Common myeloid progenitor, CD34-positive (primary cell): ENCODE data around the gene LRP8.

Source experiments
- CTCF ChIA-PET: fragments of 350-600 bp; sonication (Branson Sonifier 250); formaldehyde crosslinking; loops from one replicate; lab custom pipeline; 2021; ENCODE audit warnings: antibody characterized with exemption; lab: Charles Lee
- POLR2A ChIA-PET: fragments of 350-600 bp; sonication (Branson Sonifier 250); formaldehyde crosslinking; loops from one replicate; lab custom pipeline; 2021; ENCODE audit warnings: antibody characterized with exemption; lab: Charles Lee
- DNase-seq, 3 donors: peaks; one replicate each; pipeline versions ENCODE4 v3.0.0 to v3.0.0-alpha.2; 2013
- H3K27ac ChIP-seq, 2 experiments: 1 replicate in 1 of 2; 2 replicates in 1 of 2; pipeline ENCODE4 v1.7.0; 2013; ENCODE audit warnings: inconsistent platforms in 2 of 2, low read length in 2 of 2, mild to moderate bottlenecking in 2 of 2, low read depth in 1 of 2, moderate library complexity in 1 of 2; ENCODE audit not compliant: severe bottlenecking in 2 of 2, insufficient read depth in 1 of 2, poor library complexity in 1 of 2
- H3K27me3 ChIP-seq, 5 experiments: replicated peaks in 2 of 5; 1 replicate in 3 of 5; 2 replicates in 2 of 5; pipeline versions ENCODE4 v1.6.1 to v1.7.0; 2013; ENCODE audit warnings: low read length in 4 of 5, mild to moderate bottlenecking in 2 of 5, moderate library complexity in 2 of 5, inconsistent platforms in 1 of 5; ENCODE audit not compliant: insufficient read depth in 5 of 5, control insufficient read depth in 4 of 5
- H3K36me3 ChIP-seq, 4 experiments: 1 replicate in 2 of 4; 2 replicates in 2 of 4; pipeline versions ENCODE4 v1.6.1 to v1.7.0; 2013; ENCODE audit warnings: low read length in 3 of 4, control low read depth in 1 of 4, mild to moderate bottlenecking in 1 of 4; ENCODE audit not compliant: control insufficient read depth in 4 of 4, insufficient read depth in 4 of 4
- H3K4me1 ChIP-seq, 4 experiments: 1 replicate in 3 of 4; 2 replicates in 1 of 4; pipeline versions ENCODE4 v1.6.1 to v1.7.1; 2013; ENCODE audit warnings: low read length in 3 of 4, mild to moderate bottlenecking in 3 of 4, control low read depth in 1 of 4, inconsistent platforms in 1 of 4, moderate library complexity in 1 of 4; ENCODE audit not compliant: control insufficient read depth in 4 of 4, insufficient read depth in 4 of 4; ENCODE audit errors: control extremely low read depth in 1 of 4
- H3K4me3 ChIP-seq, 7 experiments: 1 replicate in 4 of 7; 2 replicates in 3 of 7; pipeline versions ENCODE4 v1.5.1 to v1.7.0; 2013; ENCODE audit warnings: mild to moderate bottlenecking in 7 of 7, low read length in 6 of 7, moderate library complexity in 6 of 7, inconsistent platforms in 2 of 7, low read depth in 2 of 7, control low read depth in 1 of 7; ENCODE audit not compliant: insufficient read depth in 4 of 7, control insufficient read depth in 1 of 7; ENCODE audit errors: extremely low read depth in 1 of 7
- H3K9me3 ChIP-seq, 5 experiments: 1 replicate in 4 of 5; 2 replicates in 1 of 5; pipeline versions ENCODE4 v1.6.1 to v1.7.1; 2013; ENCODE audit warnings: low read length in 4 of 5, mild to moderate bottlenecking in 2 of 5, inconsistent platforms in 1 of 5, low read depth in 1 of 5, moderate library complexity in 1 of 5; ENCODE audit not compliant: control insufficient read depth in 4 of 5, insufficient read depth in 2 of 5; ENCODE audit errors: control extremely low read depth in 1 of 5
- WGBS: methylation state at CpG from one replicate; pipeline ENCODE4 v1.1.5; 2013; ENCODE audit not compliant: insufficient coverage; 5-methylcytosine and 5-hydroxymethylcytosine counted together

LRP8 gene

GRCh38 chr1:53315456-53316423, 12.1 kb downstream of the LRP8 start:
- ChIA-PET POLR2A (interaction anchor here (1.6 kb wide), 1 partner anchor 11 kb away, joined by 3 read pairs; no protein-coding TSS in a partner anchor), CTCF (interaction anchor here (1.0 to 10.2 kb wide), 6 partner anchors 10 to 158 kb away, joined by 3 to 79 read pairs (median 4); no protein-coding TSS in a partner anchor)
- Histone ChIP-seq H3K27me3 (no peaks in the 10 kb centered on the region), H3K27ac (peak overlapping the region in 1 of 2 experiments; percentile 28), H3K4me3 (peak overlapping the region in 2 of 7 experiments; percentile 29 to 39), H3K9me3 (no peaks in the 10 kb centered on the region), H3K4me1 (peaks cover 0 to 92% (median 57%) of the 10 kb centered on the region in 4 experiments), H3K36me3 (peaks cover 0 to 90% (median 6%) of the 10 kb centered on the region in 4 experiments)
- WGBS, result 61% methylated on average over 10 of the region's 10 CpGs
- DNase-seq, result peak; percentile 17 to 32 (median 19)

- Histone ChIP-seq H3K4me3 (no peak overlapping the region), H3K27ac (no peak overlapping the region), H3K4me1 (peaks cover 0 to 91% (median 56%) of the 10 kb centered on the region in 4 experiments), H3K9me3 (no peaks in the 10 kb centered on the region), H3K36me3 (peaks cover 0 to 90% (median 5%) of the 10 kb centered on the region in 4 experiments), H3K27me3 (no peaks in the 10 kb centered on the region)
- ChIA-PET CTCF (interaction anchor here (1.7 to 10.2 kb wide), 2 partner anchors 25 to 37 kb away, joined by 4 to 79 read pairs; no protein-coding TSS in a partner anchor), POLR2A (no interaction called here)
- 100% methylated on average over 2 of the region's 3 CpGs for WGBS
- DNase-seq, result no peak
Observed at GRCh38 chr1:53315046-53315445, 12.8 kb downstream of the LRP8 start.

DNA sequence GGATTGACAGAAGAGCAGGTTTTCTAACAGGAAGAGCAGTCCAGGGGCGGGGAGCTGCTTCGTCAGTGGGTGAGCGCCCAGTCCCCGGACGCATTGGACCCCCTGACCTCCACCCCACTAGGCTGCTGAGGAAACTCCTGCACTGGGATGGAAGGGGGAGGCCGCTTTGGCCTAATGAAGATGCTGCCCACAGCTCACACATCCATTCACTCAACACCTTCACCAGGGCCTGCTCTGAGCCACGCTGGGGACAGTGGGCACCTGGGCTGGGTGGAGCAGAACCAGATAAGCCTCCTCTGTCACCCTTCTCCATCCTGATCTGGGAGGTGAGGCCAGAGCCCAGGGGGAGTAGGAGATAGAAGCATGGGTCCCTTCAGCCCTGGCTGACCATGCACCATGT, 13.3 kb downstream of the LRP8 start:
- Histone ChIP-seq H3K27ac (no peak overlapping the region), H3K4me1 (peaks cover 0 to 90% (median 54%) of the 10 kb centered on the region in 4 experiments), H3K4me3 (no peak overlapping the region), H3K9me3 (no peaks in the 10 kb centered on the region), H3K36me3 (peaks cover 0 to 90% (median 4%) of the 10 kb centered on the region in 4 experiments), H3K27me3 (no peaks in the 10 kb centered on the region)
- POLR2A ChIA-PET, result no interaction called here
- no peak for DNase-seq
- CTCF ChIA-PET, result no interaction called here
- WGBS, result 84% methylated on average over 3 of the region's 7 CpGs

DNA sequence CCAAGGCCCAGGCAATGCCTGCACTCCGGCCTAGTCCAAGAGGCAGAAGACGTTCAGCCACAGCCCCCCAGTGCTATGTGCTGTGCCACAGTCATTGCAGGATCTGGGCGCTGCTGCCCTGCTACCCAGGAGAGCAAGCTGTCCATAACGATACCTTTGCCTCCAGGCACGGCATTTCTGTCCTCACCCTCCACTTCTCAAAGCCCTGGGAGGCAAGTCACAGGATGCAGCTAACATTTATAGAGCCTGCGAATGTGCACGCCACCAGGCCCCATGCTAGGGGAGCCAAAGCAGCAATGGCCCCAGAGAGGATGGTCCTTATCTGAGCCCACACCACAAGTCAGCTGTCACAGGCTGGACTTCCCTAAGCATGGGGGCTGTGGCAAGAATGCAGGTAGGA, 13.8 kb downstream of the LRP8 start:
- Histone ChIP-seq H3K4me3 (no peak overlapping the region), H3K4me1 (peaks cover 0 to 86% (median 54%) of the 10 kb centered on the region in 4 experiments), H3K27me3 (no peaks in the 10 kb centered on the region), H3K36me3 (peaks cover 0 to 90% (median 3%) of the 10 kb centered on the region in 4 experiments), H3K9me3 (no peaks in the 10 kb centered on the region), H3K27ac (no peak overlapping the region)
- CTCF ChIA-PET, result no interaction called here
- 95% methylated on average over 7 of the region's 7 CpGs for WGBS
- no peak for DNase-seq
- POLR2A ChIA-PET, result no interaction called here

- POLR2A ChIA-PET, result no interaction called here
- H3K27ac ChIP-seq, result no peak overlapping the region
- H3K27me3 ChIP-seq, result no peaks in the 10 kb centered on the region
- peaks cover 0 to 83% (median 54%) of the 10 kb centered on the region in 4 experiments for H3K4me1 ChIP-seq
- no peak overlapping the region for H3K4me3 ChIP-seq
- 98% methylated on average over 5 of the region's 5 CpGs for WGBS
- peaks cover 0 to 91% (median 3%) of the 10 kb centered on the region in 4 experiments for H3K36me3 ChIP-seq
- H3K9me3 ChIP-seq, result no peaks in the 10 kb centered on the region
- CTCF ChIA-PET, result interaction anchor here (1.4 kb wide), 1 partner anchor 80 kb away, joined by 3 read pairs; no protein-coding TSS in a partner anchor
- DNase-seq, result no peak
Observed at GRCh38 chr1:53313556-53313955, 14.3 kb downstream of the LRP8 start.

- H3K27me3 ChIP-seq, result no peaks in the 10 kb centered on the region
- no peaks in the 10 kb centered on the region for H3K9me3 ChIP-seq
- peak overlapping the region in 1 of 7 experiments; percentile 31 for H3K4me3 ChIP-seq
- DNase-seq, result no peak
- CTCF ChIA-PET, result interaction anchor here (0.8 to 1.8 kb wide), 7 partner anchors 9 to 33 kb away, joined by 3 to 8 read pairs (median 5); no protein-coding TSS in a partner anchor
- H3K27ac ChIP-seq, result no peak overlapping the region
- peaks cover 0 to 92% (median 5%) of the 10 kb centered on the region in 4 experiments for H3K36me3 ChIP-seq
- H3K4me1 ChIP-seq, result peaks cover 0 to 74% (median 44%) of the 10 kb centered on the region in 4 experiments
- 84% methylated on average over 8 of the region's 11 CpGs for WGBS
- POLR2A ChIA-PET, result interaction anchor here (0.9 to 1.3 kb wide), 3 partner anchors 14 to 57 kb away, joined by 3 to 4 read pairs (median 3); no protein-coding TSS in a partner anchor
Observed at GRCh38 chr1:53311702-53312305, 16.1 kb downstream of the LRP8 start.
